ENCODE measurements around the gene MCUR1.
"Not testable (repeated sequence)": the region's sequence is repeated elsewhere in the genome, so short reads cannot be mapped to it uniquely, and the experiment has no call there.

Gene MCUR1

GRCh38 chr6:13828656-13829301, 14.4 kb upstream of the MCUR1 start:
- H3K4me3 ChIP-seq (ENCODE audit: low read depth, low read length); H3K4me1 ChIP-seq (ENCODE audit: control insufficient read depth, insufficient read depth, low read length); H3K27ac ChIP-seq (ENCODE audit: low read depth, low read length); H3K27me3 ChIP-seq (ENCODE audit: control insufficient read depth, insufficient read depth, low read length); H3K36me3 ChIP-seq (ENCODE audit: control insufficient read depth, insufficient read depth, low read length); H3K9me3 ChIP-seq (ENCODE audit: control insufficient read depth, insufficient read depth, low read length); H3K9ac ChIP-seq (ENCODE audit: low read depth, low read length): not testable (repeated sequence)

GRCh38 chr6:13827032-13827431, 12.7 kb upstream of the MCUR1 start:
- no peak overlapping the region for H3K4me3 ChIP-seq (ENCODE audit: low read depth, low read length)
- no peaks in the 10 kb centered on the region for H3K36me3 ChIP-seq (ENCODE audit: control insufficient read depth, insufficient read depth, low read length)
- no peaks in the 10 kb centered on the region for H3K27me3 ChIP-seq (ENCODE audit: control insufficient read depth, insufficient read depth, low read length)
- H3K9me3 ChIP-seq (ENCODE audit: control insufficient read depth, insufficient read depth, low read length), result no peaks in the 10 kb centered on the region
- H3K9ac ChIP-seq (ENCODE audit: low read depth, low read length), result no peak overlapping the region
- H3K4me1 ChIP-seq (ENCODE audit: control insufficient read depth, insufficient read depth, low read length), result no peaks in the 10 kb centered on the region
- no peak overlapping the region for H3K27ac ChIP-seq (ENCODE audit: low read depth, low read length)

GRCh38 chr6:13825871-13826270, 11.5 kb upstream of the MCUR1 start:
- Histone ChIP-seq H3K36me3 (ENCODE audit: control insufficient read depth, insufficient read depth, low read length) (no peaks in the 10 kb centered on the region), H3K9me3 (ENCODE audit: control insufficient read depth, insufficient read depth, low read length) (no peaks in the 10 kb centered on the region), H3K27me3 (ENCODE audit: control insufficient read depth, insufficient read depth, low read length) (no peaks in the 10 kb centered on the region), H3K9ac (ENCODE audit: low read depth, low read length) (no peak overlapping the region), H3K4me3 (ENCODE audit: low read depth, low read length) (no peak overlapping the region), H3K4me1 (ENCODE audit: control insufficient read depth, insufficient read depth, low read length) (no peaks in the 10 kb centered on the region), H3K27ac (ENCODE audit: low read depth, low read length) (no peak overlapping the region)

DNA sequence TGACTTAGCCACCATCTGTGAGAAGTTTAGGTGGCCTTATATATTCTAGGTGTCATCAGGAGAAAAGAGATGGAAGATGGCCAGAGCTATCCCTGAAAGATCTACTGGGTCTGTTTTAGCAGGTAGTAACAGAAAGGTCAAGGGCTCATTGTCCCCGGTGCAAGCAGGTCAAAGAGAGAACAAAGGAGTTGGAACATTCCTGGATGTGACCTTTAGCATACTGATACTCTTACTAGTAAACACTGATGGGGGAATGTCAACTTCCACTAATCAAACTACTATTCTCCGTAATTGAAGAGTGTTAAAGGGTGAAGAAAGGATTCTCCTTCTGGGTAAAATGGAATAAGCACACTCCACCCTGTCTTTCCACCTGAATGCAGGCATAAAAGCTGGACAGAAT, 4.0 kb upstream of the MCUR1 start:
- Histone ChIP-seq H3K27ac (ENCODE audit: low read depth, low read length) (no peak overlapping the region), H3K9ac (ENCODE audit: low read depth, low read length) (no peak overlapping the region), H3K4me3 (ENCODE audit: low read depth, low read length) (no peak overlapping the region), H3K27me3 (ENCODE audit: control insufficient read depth, insufficient read depth, low read length) (no peaks in the 10 kb centered on the region), H3K36me3 (ENCODE audit: control insufficient read depth, insufficient read depth, low read length) (no peaks in the 10 kb centered on the region), H3K4me1 (ENCODE audit: control insufficient read depth, insufficient read depth, low read length) (peaks cover 4% of the 10 kb centered on the region; the same call in 1 of the 2 replicates), H3K9me3 (ENCODE audit: control insufficient read depth, insufficient read depth, low read length) (no peaks in the 10 kb centered on the region)

GRCh38 chr6:13814938-13815575, 700 bp upstream of the MCUR1 start:
- Histone ChIP-seq H3K27me3 (ENCODE audit: control insufficient read depth, insufficient read depth, low read length) (no peaks in the 10 kb centered on the region), H3K27ac (ENCODE audit: low read depth, low read length) (peak overlapping the region; percentile 99), H3K36me3 (ENCODE audit: control insufficient read depth, insufficient read depth, low read length) (0 out of 2 replicates have a peak, but pooled peaks cover 3% of the 10 kb centered on the region), H3K9ac (ENCODE audit: low read depth, low read length) (peak overlapping the region; percentile 42), H3K4me3 (ENCODE audit: low read depth, low read length) (peak overlapping the region; percentile 83), H3K4me1 (ENCODE audit: control insufficient read depth, insufficient read depth, low read length) (peaks cover 21% of the 10 kb centered on the region; the same call in 1 of the 2 replicates), H3K9me3 (ENCODE audit: control insufficient read depth, insufficient read depth, low read length) (no peaks in the 10 kb centered on the region)

GRCh38 chr6:13813621-13814175, 659 bp downstream of the MCUR1 start:
- Histone ChIP-seq H3K36me3 (ENCODE audit: control insufficient read depth, insufficient read depth, low read length) (peaks cover 10% of the 10 kb centered on the region; the same call in 1 of the 2 replicates), H3K27me3 (ENCODE audit: control insufficient read depth, insufficient read depth, low read length) (no peaks in the 10 kb centered on the region), H3K9ac (ENCODE audit: low read depth, low read length) (peak overlapping the region; percentile 87), H3K4me3 (ENCODE audit: low read depth, low read length) (peak overlapping the region; percentile 83), H3K9me3 (ENCODE audit: control insufficient read depth, insufficient read depth, low read length) (no peaks in the 10 kb centered on the region), H3K27ac (ENCODE audit: low read depth, low read length) (peak overlapping the region; percentile 99), H3K4me1 (ENCODE audit: control insufficient read depth, insufficient read depth, low read length) (peaks cover 21% of the 10 kb centered on the region; the same call in 1 of the 2 replicates)

DNA sequence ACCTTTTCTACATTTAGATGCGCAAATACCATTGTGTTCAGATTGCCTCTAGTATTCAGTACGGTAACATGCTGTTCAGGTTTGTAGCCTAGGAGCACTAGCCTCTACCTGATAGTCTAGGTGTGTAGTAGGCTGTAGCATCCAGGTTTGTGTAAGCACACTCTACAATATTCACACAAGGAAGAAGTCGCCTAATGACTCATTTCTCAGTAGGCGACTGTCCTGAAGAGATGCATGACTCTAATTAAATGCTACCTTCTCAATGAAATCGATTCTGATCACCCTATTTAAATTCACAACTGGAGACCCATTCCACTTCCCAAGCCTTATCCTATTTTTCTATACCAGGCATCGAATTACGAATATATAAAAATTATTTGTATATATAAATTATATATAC, 1.3 kb downstream of the MCUR1 start:
- peak overlapping the region; percentile 87; the same call in 1 of the 2 replicates for H3K9ac ChIP-seq (ENCODE audit: low read depth, low read length)
- no peak overlapping the region for H3K27ac ChIP-seq (ENCODE audit: low read depth, low read length)
- H3K4me3 ChIP-seq (ENCODE audit: low read depth, low read length), result peak overlapping the region; percentile 83
- H3K4me1 ChIP-seq (ENCODE audit: control insufficient read depth, insufficient read depth, low read length), result peaks cover 21% of the 10 kb centered on the region; the same call in 1 of the 2 replicates
- H3K36me3 ChIP-seq (ENCODE audit: control insufficient read depth, insufficient read depth, low read length), result peaks cover 16% of the 10 kb centered on the region
- H3K27me3 ChIP-seq (ENCODE audit: control insufficient read depth, insufficient read depth, low read length), result no peaks in the 10 kb centered on the region
- no peaks in the 10 kb centered on the region for H3K9me3 ChIP-seq (ENCODE audit: control insufficient read depth, insufficient read depth, low read length)

GRCh38 chr6:13812359-13812642, 2.1 kb downstream of the MCUR1 start:
- Histone ChIP-seq H3K4me3 (ENCODE audit: low read depth, low read length) (peak overlapping the region; percentile 83; the same call in 1 of the 2 replicates), H3K9me3 (ENCODE audit: control insufficient read depth, insufficient read depth, low read length) (no peaks in the 10 kb centered on the region), H3K27me3 (ENCODE audit: control insufficient read depth, insufficient read depth, low read length) (no peaks in the 10 kb centered on the region), H3K9ac (ENCODE audit: low read depth, low read length) (no peak overlapping the region), H3K4me1 (ENCODE audit: control insufficient read depth, insufficient read depth, low read length) (peaks cover 21% of the 10 kb centered on the region; the same call in 1 of the 2 replicates), H3K36me3 (ENCODE audit: control insufficient read depth, insufficient read depth, low read length) (peaks cover 20% of the 10 kb centered on the region), H3K27ac (ENCODE audit: low read depth, low read length) (no peak overlapping the region)

DNA sequence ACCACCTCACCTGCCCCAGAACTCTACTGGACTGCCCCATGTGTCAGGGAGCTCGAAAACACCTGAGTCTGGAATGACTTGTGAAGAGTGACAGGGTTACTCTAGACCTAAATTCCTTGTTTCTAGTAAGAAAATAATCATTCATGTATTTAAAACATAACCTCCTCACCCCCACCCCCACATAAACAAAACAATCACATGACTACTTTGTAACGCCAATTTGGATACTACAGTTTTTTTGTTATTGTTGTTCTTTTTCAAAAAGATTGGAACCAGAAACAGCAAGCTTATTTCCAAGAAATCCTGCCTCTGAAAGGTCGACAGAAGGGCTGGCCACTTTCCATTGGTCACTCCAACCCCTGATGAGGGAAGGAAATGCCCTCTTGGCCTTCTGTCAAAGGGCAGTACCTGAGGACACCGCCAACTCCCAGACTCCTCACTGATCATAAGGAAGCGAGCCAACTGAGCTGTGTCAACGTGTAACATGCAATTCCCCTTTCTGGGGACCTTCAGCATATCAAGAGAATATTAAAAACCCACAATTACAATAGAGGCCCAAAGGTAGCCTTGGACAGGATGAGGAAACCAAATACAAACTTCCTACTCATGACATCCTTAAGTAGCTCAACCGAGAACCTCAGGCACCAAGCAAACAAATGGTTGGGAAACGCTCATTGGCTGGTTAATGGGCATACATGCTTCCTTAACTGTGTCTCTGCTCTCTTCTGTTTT, 2.6 kb downstream of the MCUR1 start:
- Histone ChIP-seq H3K4me3 (ENCODE audit: low read depth, low read length) (no peak overlapping the region), H3K27ac (ENCODE audit: low read depth, low read length) (no peak overlapping the region), H3K27me3 (ENCODE audit: control insufficient read depth, insufficient read depth, low read length) (no peaks in the 10 kb centered on the region), H3K9ac (ENCODE audit: low read depth, low read length) (no peak overlapping the region), H3K4me1 (ENCODE audit: control insufficient read depth, insufficient read depth, low read length) (peaks cover 21% of the 10 kb centered on the region; the same call in 1 of the 2 replicates), H3K9me3 (ENCODE audit: control insufficient read depth, insufficient read depth, low read length) (no peaks in the 10 kb centered on the region), H3K36me3 (ENCODE audit: control insufficient read depth, insufficient read depth, low read length) (peaks cover 24% of the 10 kb centered on the region)

- no peak overlapping the region for H3K27ac ChIP-seq (ENCODE audit: low read depth, low read length)
- peaks cover 33% of the 10 kb centered on the region for H3K36me3 ChIP-seq (ENCODE audit: control insufficient read depth, insufficient read depth, low read length)
- no peaks in the 10 kb centered on the region for H3K9me3 ChIP-seq (ENCODE audit: control insufficient read depth, insufficient read depth, low read length)
- H3K4me3 ChIP-seq (ENCODE audit: low read depth, low read length), result no peak overlapping the region
- no peaks in the 10 kb centered on the region for H3K27me3 ChIP-seq (ENCODE audit: control insufficient read depth, insufficient read depth, low read length)
- peaks cover 21% of the 10 kb centered on the region; the same call in 1 of the 2 replicates for H3K4me1 ChIP-seq (ENCODE audit: control insufficient read depth, insufficient read depth, low read length)
- no peak overlapping the region for H3K9ac ChIP-seq (ENCODE audit: low read depth, low read length)
These were observed 3.5 kb downstream of the MCUR1 start for GRCh38 chr6:13810688-13811446.
